ENCODE results near the gene MSI2.

- TF ChIP-seq EP300 (IDR thresholded peaks at IDR 0.05) (no peak), CTCF (IDR thresholded peaks at IDR 0.05) (no peak), POLR2AphosphoS5 (IDR thresholded peaks at IDR 0.05) (no peak), POLR2A (IDR thresholded peaks at IDR 0.05) (no peak)
These were observed 164.7 kb downstream of the MSI2 start for GRCh38 chr17:57420734-57421717.

All from gastroesophageal sphincter (tissue), 3 donors.